Left lobe of liver (tissue), 2 donors: ENCODE data around the gene SH2D6. TPM values are rescaled to one million over a fixed set of nuclear protein-coding genes. Genes with fewer than 3 reads are reported as not detected.
A peak's percentile ranks its signal among the peaks of the same experiment; 100 is the strongest.
"Not testable (repeated sequence)": the region's sequence is repeated elsewhere in the genome, so short reads cannot be mapped to it uniquely, and the experiment has no call there.

Source experiments
- ATAC-seq: fragments of 200-7000 bp; cut with Tn5 transposase; one replicate; pipeline ENCODE4 v1.9.1; 2020; ENCODE audit warnings: mild to moderate bottlenecking, moderate library complexity
- DNase-seq: peaks from one replicate; pipeline ENCODE4 v3.0.0-alpha.2; 2020; ENCODE audit warnings: low spot score
- total RNA-seq: library from RNA; stranded (reverse); gene quantifications from one replicate; pipeline ENCODE4 v1.2.1, GENCODE V29; 2021
- donor health status: DM: no; HTN: no; CAD: no; lungs with moderate emphysema.
- donor health status: DM: no; HTN: yes; CAD: no.

Gene SH2D6
- total RNA-seq, 1 donor from 2014 or later: 3.1 TPM

DNA sequence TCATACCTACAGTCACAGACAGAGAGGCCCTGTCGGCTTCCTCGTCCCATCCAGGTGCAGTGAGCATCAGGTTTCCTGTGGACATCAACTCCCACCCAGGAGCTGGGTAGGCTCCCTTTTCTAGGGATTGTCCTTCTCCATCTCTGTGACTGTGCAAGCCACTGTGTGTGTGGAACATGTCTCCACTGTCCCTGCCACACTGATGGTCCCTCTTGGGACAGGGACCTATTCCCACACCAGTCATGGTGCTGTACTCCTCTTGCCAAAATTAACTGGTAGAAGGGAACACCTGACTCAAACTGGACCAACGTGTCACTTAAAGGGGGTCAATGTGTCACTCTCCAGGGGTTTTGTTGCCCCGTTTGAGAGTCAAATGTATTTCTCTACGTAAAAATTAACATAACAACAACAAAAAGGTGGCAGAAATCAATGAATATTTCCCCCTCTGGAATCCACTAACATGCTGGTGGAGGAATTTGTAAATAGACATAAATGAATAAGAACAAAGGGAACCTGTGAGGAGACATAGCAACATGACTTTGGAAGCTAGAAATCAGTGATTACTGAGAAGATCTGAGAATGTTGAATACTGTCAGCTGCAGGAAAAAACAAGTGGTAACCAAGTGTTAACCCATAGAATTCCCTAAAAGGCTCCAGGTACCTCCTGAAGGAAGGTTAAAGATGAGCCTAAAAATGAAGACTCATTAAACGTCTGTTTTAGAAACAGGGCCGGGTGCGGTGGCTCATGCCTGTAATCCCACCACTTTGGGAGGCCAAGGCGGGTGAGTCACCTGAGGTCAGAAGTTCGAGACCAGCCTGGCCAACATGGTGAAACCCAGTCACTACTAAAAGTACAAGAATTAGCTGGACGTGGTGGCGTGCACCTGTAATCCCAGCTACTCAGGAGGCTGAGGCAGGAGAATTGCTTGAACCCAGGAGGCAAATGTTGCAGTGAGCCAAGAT lies 40.4 kb downstream of the SH2D6 start:
- ATAC-seq: no peak
- DNase-seq: no peak

DNA sequence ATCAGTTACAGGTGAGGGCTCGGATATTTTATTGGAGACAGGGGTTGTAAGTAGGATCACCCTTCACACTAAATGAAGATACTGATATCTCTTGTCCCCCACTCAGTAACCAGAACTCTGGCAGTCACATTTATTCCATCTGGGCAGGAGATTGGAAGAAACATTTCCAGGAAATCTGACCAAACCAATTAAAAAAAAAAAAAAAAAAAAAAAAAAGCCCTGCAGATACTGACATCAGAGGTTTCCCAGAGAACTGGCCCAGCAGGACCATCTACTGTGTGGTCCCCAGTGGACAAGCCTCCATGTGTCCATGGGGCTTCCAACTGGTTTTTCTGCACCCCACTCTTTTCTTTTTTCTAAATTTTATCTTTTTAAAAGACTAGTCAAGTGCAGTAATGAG lies 41.3 kb downstream of the SH2D6 start:
- DNase-seq (no peak), ATAC-seq (no peak)

DNA sequence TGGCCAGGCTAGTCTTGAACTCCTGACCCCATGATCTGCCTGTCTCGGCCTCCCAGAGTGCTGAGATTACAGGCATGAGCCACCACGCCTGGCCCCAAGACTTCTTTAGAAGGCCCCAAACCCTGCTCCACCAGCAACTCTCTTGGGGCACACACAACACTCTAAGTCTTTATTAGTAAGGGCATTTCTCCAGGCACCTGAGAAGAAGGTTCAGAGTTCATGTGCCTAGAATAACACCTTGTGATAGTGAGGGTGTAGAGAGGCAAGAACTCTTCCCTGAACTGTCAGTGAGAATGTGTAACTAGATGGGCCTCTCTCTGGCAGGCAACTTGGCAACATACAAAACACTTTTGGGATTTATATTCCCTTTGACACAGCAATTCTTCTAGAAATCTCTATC lies 43.8 kb downstream of the SH2D6 start:
- DNase-seq (no peak), ATAC-seq (no peak)

DNA sequence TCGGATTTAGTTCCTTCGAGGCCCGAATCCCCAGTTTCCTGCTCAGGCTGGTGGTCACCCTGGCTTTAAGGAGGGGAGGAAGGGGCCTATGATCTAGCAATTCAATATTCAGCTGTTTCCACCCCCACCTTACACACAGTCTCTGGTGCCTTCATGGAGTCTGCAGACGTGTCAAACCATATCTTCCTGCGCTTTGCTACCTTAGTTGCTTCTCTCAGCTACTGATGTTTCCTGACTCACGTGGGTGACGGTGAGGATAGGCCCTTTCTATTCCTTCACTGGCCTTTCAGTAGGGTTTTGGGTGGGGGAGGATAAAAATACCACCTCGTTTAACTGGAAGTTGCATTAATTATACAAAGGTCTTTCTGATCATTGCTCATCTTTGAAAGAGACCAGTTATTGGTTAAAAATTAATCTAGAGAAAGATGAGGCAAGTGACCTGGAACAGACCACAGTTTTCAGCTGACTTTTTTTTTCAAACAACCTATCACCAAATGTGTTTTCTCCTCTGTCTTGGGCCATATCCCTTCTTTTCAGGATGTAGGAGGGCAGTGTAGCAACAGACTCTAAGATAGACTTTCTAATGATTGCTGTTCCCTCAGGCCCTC lies 49.7 kb downstream of the SH2D6 start:
- DNase-seq (peak; percentile 58), ATAC-seq (peak; percentile 56)

DNA sequence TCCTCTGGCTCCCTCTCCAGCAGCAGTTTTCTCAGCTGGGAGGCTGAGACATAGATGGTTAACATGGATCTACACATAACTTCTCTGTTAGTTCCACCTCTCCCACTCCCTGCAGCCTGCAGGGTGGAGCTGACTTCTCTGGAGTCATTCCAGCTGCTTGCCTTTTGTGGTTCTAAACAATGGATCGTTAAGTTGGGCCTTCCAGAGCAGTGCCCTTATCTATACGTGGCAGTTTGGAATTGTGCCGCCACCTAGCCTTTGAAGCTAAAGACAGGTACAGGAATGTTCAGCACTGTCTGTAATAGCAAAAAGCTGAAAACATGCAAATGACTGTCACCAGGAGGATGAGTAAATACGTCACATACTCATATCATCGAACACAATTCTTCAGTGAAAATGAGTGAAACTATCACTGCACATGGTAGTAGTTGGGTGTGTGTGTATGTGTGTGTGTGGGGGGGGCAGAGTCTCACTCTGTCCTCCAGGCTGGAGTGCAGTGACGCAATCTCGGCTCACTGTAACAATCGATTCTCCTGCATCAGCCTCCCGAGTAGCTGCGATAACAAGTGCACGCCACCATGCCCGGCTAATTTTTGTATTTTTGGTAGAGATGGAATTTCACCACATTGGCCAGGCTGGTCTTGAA lies 50.3 kb downstream of the SH2D6 start:
- DNase-seq (peak; percentile 75), ATAC-seq (peak; percentile 57)

DNA sequence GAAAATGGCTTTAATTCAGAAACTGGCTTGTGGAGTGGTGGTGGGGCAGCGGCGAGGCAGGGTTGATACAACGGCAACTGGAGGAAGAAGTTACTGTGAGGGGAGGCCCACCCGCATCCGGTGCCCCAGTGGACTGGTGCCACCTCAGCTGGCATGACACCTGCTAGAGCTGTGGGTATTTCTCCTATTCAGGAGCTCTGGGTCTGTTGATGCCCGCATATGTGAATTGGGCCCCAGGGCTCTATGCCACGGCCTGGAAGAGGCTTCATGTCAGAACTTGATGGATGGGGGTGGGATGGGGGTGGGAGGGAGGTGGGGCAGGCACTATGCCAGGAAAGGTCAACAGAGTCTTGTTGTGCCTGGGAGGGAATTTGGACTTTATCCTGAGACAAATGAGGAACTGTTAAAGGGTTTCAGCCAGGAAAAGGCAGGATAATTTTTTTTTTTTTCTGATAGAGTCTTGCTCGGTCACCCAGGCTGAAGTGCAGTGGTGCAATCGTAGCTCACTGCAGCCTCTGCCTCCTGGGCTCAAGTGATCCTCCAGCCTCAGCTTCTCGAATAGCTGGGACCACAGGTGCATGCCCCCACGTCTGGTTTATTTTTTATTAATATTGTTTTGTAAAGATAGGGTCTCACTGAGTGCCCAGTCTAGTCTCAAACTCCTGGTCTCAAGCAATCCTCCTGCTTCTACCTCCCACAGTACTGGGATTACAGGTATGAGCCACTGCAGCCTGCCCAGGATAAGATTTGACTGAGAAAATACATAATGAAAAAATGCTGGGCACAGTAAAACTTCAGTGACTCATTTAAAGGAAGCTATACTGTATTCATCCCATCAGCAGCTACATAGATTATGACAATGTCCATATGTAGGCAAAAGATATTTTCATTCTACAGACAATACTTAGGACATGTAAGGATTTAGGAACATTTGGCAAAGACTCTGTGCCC lies 52.6 kb downstream of the SH2D6 start:
- ATAC-seq (peak; percentile 78), DNase-seq (peak; percentile 88)

DNA sequence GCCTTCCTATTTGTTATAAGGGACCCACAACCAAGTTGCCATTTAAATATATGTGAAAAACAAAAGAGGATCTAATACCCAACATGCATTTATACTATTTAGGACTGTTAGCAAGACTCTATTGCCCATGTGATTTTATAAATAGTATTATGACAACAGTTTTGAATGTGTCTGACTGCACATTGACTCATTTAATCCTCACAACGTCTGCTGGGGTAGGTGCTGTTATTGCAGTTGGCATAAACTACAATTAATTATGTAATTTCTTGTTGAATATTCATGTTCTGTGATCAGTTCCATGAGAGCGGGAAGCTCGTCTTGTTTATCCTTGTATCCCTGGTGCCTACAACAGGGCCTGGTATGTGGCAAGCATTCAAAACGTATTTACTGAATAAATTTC lies 53.7 kb downstream of the SH2D6 start:
- ATAC-seq (no peak), DNase-seq (no peak)

DNA sequence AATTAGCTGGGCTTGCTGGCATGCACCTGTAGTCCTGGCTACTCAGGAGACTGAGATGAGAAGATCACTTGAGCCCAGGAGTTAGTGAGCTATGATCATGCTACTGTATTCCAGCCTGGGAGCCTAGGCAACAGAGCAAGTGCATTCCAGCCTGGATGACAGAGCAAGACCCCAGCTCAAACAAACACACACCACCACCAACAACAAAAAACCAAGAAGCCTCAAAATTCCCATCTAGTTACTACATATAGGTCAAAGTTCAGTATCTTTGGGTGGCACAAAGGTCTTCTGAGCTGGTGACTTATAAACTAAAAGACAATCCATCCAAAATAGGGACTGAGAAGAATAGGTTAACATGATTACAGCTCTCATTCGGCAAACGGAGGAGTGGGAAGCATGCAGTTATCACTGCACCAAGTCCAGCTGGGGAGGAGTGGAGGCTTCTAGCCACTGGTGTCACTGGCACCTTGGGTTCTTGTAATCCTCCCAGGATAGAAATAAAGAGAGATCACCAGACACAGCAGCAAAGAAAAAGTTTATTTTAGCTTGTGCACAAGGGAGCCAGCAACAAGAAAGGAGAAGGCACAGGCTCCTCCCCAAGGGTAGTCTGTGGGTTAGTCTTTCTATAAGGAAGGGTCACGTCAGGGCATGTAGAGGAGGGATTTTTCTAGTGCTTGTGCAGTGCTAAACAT lies 57.4 kb downstream of the SH2D6 start:
- peak; percentile 67 for ATAC-seq

DNA sequence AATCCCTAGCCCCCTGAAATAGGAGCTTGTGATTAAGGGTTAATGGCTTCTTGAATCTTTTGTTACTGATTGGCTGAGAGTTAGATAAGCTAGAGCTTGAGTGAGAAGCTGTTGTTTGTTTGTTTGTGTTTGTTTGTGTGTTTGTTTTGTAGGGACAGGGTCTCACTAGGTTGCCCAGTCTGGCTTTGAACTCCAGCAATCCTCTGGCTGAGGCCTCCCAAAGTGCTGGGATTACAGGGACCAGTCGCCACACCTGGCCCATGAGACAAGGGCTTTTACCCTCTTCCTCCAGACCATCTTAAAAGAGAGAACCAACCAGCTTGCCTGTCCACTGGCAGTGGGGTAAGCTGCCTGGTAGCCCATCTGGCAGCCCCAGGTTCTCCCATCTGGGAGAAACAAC lies 58.1 kb downstream of the SH2D6 start:
- no peak for ATAC-seq
- DNase-seq: no peak

More for the DNA sequence above, 57.4 kb downstream of the SH2D6 start:
- DNase-seq: peak; percentile 51

DNA sequence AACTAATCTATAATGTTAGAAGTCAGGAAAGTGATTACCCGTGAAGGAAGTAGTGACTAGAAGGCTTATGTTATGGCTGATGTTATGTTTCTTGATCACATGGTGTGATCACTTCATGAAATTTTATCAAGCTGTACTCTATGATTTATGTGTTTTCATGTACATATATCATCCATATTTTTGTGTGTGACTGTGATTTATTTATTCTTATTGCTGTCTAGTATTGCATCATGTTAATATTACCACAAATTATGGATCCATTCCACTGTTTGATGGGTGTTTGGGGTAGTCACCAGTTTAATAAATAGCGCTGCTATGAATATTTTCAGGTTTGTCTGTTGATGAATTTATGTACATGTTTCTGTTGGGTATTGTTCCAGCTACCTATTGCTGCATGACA lies 59.4 kb downstream of the SH2D6 start:
- ATAC-seq: no peak
- no peak for DNase-seq

DNA sequence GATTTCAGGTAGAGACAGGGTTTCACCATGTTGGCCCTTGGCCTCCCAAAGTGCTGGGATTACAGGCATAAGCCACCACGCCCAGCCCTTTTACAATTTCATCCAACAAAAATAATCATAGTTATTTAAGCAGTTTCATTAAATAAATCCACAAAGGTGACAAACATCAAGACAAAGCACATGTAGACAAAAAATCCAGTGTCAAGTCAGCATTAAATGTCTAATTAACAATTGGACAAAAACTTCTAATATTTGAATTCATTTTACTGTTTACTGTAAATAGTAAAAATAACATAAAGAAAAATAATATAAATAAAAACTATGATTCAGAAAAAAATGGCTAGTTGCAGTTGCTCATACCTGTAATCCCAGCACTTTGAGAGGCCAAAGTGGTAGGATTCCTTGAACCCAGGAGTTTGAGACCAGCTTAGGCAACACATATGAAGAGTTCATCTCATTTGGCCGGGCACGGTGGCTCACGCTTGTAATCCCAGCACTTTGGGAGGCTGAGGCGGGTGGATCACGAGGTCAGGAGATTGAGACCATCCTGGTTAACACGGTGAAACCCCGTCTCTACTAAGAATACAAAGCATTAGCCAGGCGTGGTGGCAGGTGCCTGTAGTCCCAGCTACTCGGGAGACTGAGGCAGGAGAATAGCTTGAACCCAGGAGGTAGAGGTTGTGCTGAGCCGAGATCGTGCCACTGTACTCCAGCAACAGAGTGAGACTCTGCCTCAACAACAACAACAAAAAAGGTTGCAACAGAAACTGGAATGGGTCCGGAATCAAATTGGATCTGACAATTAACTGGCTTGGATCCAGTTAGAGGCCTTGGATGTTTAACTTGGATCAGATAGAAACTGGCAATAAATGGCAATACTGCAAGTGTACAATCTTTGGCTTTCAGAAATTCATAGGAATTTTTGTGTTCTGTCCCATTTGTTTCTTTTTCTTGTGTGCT lies 63.6 kb downstream of the SH2D6 start:
- ATAC-seq: peak; percentile 87
- peak; percentile 66 for DNase-seq

DNA sequence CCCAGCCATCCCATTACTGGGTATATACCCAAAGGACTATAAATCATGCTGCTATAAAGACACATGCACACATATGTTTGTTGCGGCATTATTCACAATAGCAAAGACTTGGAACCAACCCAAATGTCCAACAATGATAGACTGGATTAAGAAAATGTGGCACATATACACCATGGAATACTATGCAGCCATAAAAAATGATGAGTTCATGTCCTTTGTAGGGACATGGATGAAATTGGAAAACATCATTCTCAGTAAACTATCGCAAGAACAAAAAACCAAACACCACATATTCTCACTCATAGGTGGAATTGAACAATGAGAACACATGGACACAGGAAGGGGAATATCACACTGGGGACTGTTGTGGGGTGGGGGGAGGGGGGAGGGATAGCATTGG lies 66.1 kb downstream of the SH2D6 start:
- ATAC-seq, DNase-seq: not testable (repeated sequence)

DNA sequence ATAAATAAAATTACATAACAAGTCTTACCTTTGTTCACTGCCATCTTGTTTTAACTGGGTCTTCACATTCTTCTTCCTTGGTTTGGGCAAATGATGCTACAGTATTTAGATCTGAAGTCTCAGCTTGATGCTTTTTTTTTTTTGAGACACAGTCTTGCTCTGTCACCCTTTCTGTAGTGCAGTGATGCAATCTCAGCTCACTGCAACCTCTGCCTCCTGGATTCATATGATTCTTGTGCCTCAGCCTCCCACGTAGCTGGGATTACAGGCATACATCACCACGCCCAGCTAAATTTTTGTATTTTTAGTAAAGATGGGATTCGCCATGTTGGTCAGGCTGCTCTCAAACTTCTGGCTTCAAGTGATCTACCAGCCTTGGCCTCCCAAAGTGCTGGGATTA lies 67.3 kb downstream of the SH2D6 start:
- ATAC-seq: no peak
- no peak for DNase-seq

Other genes starting within 250 kb of the SH2D6 start
- 89.6 TPM for gene TGOLN2, start 90.7 kb upstream of the SH2D6 start, total RNA-seq
- gene RETSAT, start 64.2 kb upstream of the SH2D6 start, total RNA-seq: 113 TPM
- gene ELMOD3, start 63.9 kb upstream of the SH2D6 start, total RNA-seq: 12.7 TPM
- 5.0 TPM for gene CAPG, start 8.3 kb upstream of the SH2D6 start, total RNA-seq
- gene MAT2A, start 120.5 kb downstream of the SH2D6 start, total RNA-seq: 76.6 TPM
- gene GGCX, start 142.8 kb downstream of the SH2D6 start, total RNA-seq: 232 TPM
- 69.9 TPM for gene VAMP8, start 158.9 kb downstream of the SH2D6 start, total RNA-seq
- 31.7 TPM for gene VAMP5, start 165.7 kb downstream of the SH2D6 start, total RNA-seq
- 52.8 TPM for gene RNF181, start 177.0 kb downstream of the SH2D6 start, total RNA-seq
- 20.0 TPM for gene TMEM150A, start 184.0 kb downstream of the SH2D6 start, total RNA-seq
- 15.9 TPM for gene C2orf68, start 193.4 kb downstream of the SH2D6 start, total RNA-seq
- gene USP39, start 197.5 kb downstream of the SH2D6 start, total RNA-seq: 18.6 TPM
- 9.8 TPM for gene SFTPB, start 249.5 kb downstream of the SH2D6 start, total RNA-seq